Thyroid gland (tissue), 4 donors: ENCODE measurements around the gene STRA8.

Experiments used
- POLR2A ChIP-seq, 2 donors: fragments of 450-650 bp; IDR thresholded peaks; one replicate each; pipeline ENCODE4 v1.6.1; 2017; ENCODE audit warnings: antibody characterized with exemption in 2 of 2, mild to moderate bottlenecking in 2 of 2, moderate library complexity in 1 of 2
- TF ChIP-seq, protein P1 (sequence below), 6 experiments: fragments of 200-600 bp in 3 of 6; fragments of 450-650 bp in 3 of 6; sonication (generic) in 3 of 6; IDR thresholded peaks; one replicate each; pipeline ENCODE4 v1.5.1; 2016 to 2019; ENCODE audit warnings: antibody characterized with exemption in 6 of 6, mild to moderate bottlenecking in 2 of 6, inconsistent platforms in 1 of 6, moderate library complexity in 1 of 6

DNA sequence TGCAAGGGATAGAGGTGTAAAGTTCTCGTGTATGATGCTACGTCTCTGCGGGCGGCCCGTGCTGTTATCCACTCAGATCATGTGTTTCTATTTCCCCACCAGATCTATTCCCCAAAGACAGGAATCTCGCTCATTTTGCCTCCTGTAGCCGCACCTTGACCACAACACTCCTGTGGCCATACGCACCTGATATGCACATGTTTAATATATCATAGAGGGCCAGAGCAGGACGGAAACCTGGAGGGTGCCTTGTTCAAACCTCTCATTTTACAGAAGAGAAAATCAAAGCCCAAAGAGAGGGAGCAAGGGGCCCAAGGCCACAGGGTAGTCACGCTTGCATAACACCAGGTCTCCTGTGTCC is 37.6 kb downstream of the STRA8 start:
- TF ChIP-seq POLR2A (IDR thresholded peaks at IDR 0.05), result no peak
- TF ChIP-seq, protein P1, sequence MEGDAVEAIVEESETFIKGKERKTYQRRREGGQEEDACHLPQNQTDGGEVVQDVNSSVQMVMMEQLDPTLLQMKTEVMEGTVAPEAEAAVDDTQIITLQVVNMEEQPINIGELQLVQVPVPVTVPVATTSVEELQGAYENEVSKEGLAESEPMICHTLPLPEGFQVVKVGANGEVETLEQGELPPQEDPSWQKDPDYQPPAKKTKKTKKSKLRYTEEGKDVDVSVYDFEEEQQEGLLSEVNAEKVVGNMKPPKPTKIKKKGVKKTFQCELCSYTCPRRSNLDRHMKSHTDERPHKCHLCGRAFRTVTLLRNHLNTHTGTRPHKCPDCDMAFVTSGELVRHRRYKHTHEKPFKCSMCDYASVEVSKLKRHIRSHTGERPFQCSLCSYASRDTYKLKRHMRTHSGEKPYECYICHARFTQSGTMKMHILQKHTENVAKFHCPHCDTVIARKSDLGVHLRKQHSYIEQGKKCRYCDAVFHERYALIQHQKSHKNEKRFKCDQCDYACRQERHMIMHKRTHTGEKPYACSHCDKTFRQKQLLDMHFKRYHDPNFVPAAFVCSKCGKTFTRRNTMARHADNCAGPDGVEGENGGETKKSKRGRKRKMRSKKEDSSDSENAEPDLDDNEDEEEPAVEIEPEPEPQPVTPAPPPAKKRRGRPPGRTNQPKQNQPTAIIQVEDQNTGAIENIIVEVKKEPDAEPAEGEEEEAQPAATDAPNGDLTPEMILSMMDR (IDR thresholded peaks at IDR 0.05), result no peak
